SU-DHL-6 (cell line): ENCODE results near the gene CERK.
"Not testable (repeated sequence)": the region's sequence is repeated elsewhere in the genome, so short reads cannot be mapped to it uniquely, and the experiment has no call there.

Experiments used
- H2AFZ ChIP-seq: fragments of 200-600 bp; sonication (generic); 2 replicates; pipeline ENCODE4 v1.6.1; 2014; ENCODE audit warnings: low read depth, mild to moderate bottlenecking, moderate library complexity, mixed read lengths, antibody characterized with exemption, low read length; ENCODE audit not compliant: severe bottlenecking
- H3F3A ChIP-seq: fragments of 200-600 bp; shearing (Covaris generic); 2 replicates; pipeline ENCODE4 v1.6.0; 2016; ENCODE audit warnings: antibody characterized with exemption, mild to moderate bottlenecking; ENCODE audit not compliant: insufficient read depth
- H3K27ac ChIP-seq: fragments of 200-600 bp; sonication (generic); 2 replicates; pipeline ENCODE4 v1.5.1; 2016; ENCODE audit warnings: low read depth, mild to moderate bottlenecking, low read length, moderate library complexity, mixed read lengths
- H3K27me3 ChIP-seq: fragments of 200-600 bp; sonication (generic), shearing (Covaris generic); 2 replicates; pipeline ENCODE4 v1.6.0; 2014; ENCODE audit warnings: mild to moderate bottlenecking, low read length
- H3K36me3 ChIP-seq: fragments of 200-600 bp; sonication (generic); 2 replicates; pipeline ENCODE4 v1.6.1; 2014; ENCODE audit warnings: mild to moderate bottlenecking, low read length, mixed read lengths
- H3K4me2 ChIP-seq: fragments of 300-600, 200-600 bp; shearing (Covaris generic), sonication (generic); 2 replicates; pipeline ENCODE4 v1.6.0; 2014; ENCODE audit warnings: low read length, low read depth, mild to moderate bottlenecking; ENCODE audit not compliant: poor library complexity, severe bottlenecking
- H3K4me3 ChIP-seq: fragments of 200-600 bp; sonication (generic); 2 replicates; pipeline ENCODE4 v1.5.1; 2014; ENCODE audit warnings: antibody characterized with exemption, low read length, mild to moderate bottlenecking, mixed read lengths; ENCODE audit not compliant: insufficient read depth, poor library complexity, severe bottlenecking
- H3K79me2 ChIP-seq: fragments of 200-600 bp; sonication (generic); 2 replicates; pipeline ENCODE4 v1.6.1; 2014; ENCODE audit warnings: mild to moderate bottlenecking, low read length, moderate library complexity; ENCODE audit not compliant: insufficient read depth
- H3K9ac ChIP-seq: fragments of 200-600 bp; sonication (generic); 2 replicates; pipeline ENCODE4 v1.7.0; 2014; ENCODE audit warnings: mild to moderate bottlenecking, low read length
- H3K9me2 ChIP-seq: fragments of 200-600 bp; sonication (generic); replicated peaks from 2 replicates; pipeline ENCODE4 v1.6.1; 2014; ENCODE audit warnings: low read length; ENCODE audit not compliant: insufficient read depth
- H3K9me3 ChIP-seq: fragments of 200-600 bp; sonication (generic); 2 replicates; pipeline ENCODE4 v1.6.1; 2014; ENCODE audit warnings: low read length, mixed read lengths; ENCODE audit not compliant: insufficient read depth
- H4K20me1 ChIP-seq: fragments of 200-600 bp; sonication (generic); 2 replicates; pipeline ENCODE4 v1.6.1; 2014; ENCODE audit warnings: low read depth, mild to moderate bottlenecking, antibody characterized with exemption, low read length, moderate library complexity, mixed read lengths
- CTCF ChIP-seq: fragments of 200-600 bp; sonication (generic); IDR thresholded peaks from one replicate; pipeline ENCODE4 v1.5.1; 2017; ENCODE audit warnings: antibody characterized with exemption, mild to moderate bottlenecking, low read length, moderate library complexity; ENCODE audit not compliant: insufficient read depth, poor library complexity, severe bottlenecking
- EZH2phosphoT487 ChIP-seq: fragments of 200-600 bp; sonication (generic), shearing (Covaris generic); conservative IDR thresholded peaks from 2 replicates; pipeline ENCODE4 v1.6.1; 2018; ENCODE audit warnings: mild to moderate bottlenecking, antibody characterized with exemption, low read length, moderate library complexity, mixed read lengths

Gene CERK

GRCh38 chr22:46650078-46650810, 87.8 kb downstream of the CERK start:
- Histone ChIP-seq H3K9me2 (no peaks in the 10 kb centered on the region), H4K20me1 (no peaks in the 10 kb centered on the region), H3K9ac (no peak overlapping the region), H3K27ac (no peak overlapping the region), H2AFZ (no peak overlapping the region), H3K9me3 (no peaks in the 10 kb centered on the region), H3K79me2 (no peaks in the 10 kb centered on the region), H3K4me2 (no peak overlapping the region), H3K27me3 (no peaks in the 10 kb centered on the region), H3F3A (no peaks in the 10 kb centered on the region), H3K4me3 (no peak overlapping the region), H3K36me3 (no peaks in the 10 kb centered on the region)
- TF ChIP-seq EZH2phosphoT487, result no peak
- no peak for TF ChIP-seq CTCF

GRCh38 chr22:46649141-46650077, 88.6 kb downstream of the CERK start:
- H3K36me3 ChIP-seq, result no peaks in the 10 kb centered on the region
- no peaks in the 10 kb centered on the region for H3F3A ChIP-seq
- H3K4me3 ChIP-seq, result no peak overlapping the region
- H3K4me2 ChIP-seq, result no peak overlapping the region
- H3K9me2 ChIP-seq, result no peaks in the 10 kb centered on the region
- no peak overlapping the region for H3K9ac ChIP-seq
- no peak overlapping the region for H2AFZ ChIP-seq
- H3K79me2 ChIP-seq, result no peaks in the 10 kb centered on the region
- H3K27ac ChIP-seq, result no peak overlapping the region
- no peak for TF ChIP-seq CTCF
- TF ChIP-seq EZH2phosphoT487, result no peak
- H4K20me1 ChIP-seq, result no peaks in the 10 kb centered on the region
- no peaks in the 10 kb centered on the region for H3K9me3 ChIP-seq
- H3K27me3 ChIP-seq, result no peaks in the 10 kb centered on the region

GRCh38 chr22:46648225-46648820, 89.7 kb downstream of the CERK start:
- not testable (repeated sequence) for H3K27ac ChIP-seq, H3K27me3 ChIP-seq, H3K9me2 ChIP-seq, H3K9ac ChIP-seq, H3K4me3 ChIP-seq, H3K9me3 ChIP-seq, H3F3A ChIP-seq, H3K36me3 ChIP-seq, H4K20me1 ChIP-seq, H3K79me2 ChIP-seq, H2AFZ ChIP-seq, H3K4me2 ChIP-seq
